CD14-positive monocyte (primary cell): Measurements from ENCODE around the gene RFX2. TPM values are rescaled to one million over a fixed set of nuclear protein-coding genes. Genes with fewer than 3 reads are reported as not detected.

ENCODE experiments used
- DNase-seq, 3 donors: peaks; one replicate each; pipeline ENCODE4 v3.0.0-alpha.2; 2011 to 2022
- H2AFZ ChIP-seq: 2 replicates; pipeline ENCODE4 v1.6.0; 2012; ENCODE audit warnings: mild to moderate bottlenecking, low read depth, low read length, inconsistent platforms; ENCODE audit not compliant: insufficient read depth, poor library complexity, severe bottlenecking
- H3K27ac ChIP-seq, 2 donors: 1 replicate in 1 of 2; 2 replicates in 1 of 2; pipeline ENCODE4 v1.5.1; 2012 to 2013; ENCODE audit warnings: low read length in 2 of 2, control low read depth in 1 of 2, inconsistent platforms in 1 of 2, low read depth in 1 of 2, mild to moderate bottlenecking in 1 of 2
- H3K27me3 ChIP-seq, 2 donors: one replicate each; pipeline versions ENCODE4 v1.6.0 to v1.6.1; 2011 to 2013; ENCODE audit warnings: low read length in 2 of 2; ENCODE audit not compliant: control insufficient read depth in 2 of 2, insufficient read depth in 2 of 2
- H3K36me3 ChIP-seq, 2 donors: replicated peaks in 1 of 2; 1 replicate in 1 of 2; 2 replicates in 1 of 2; pipeline versions ENCODE4 v1.5.1 to v1.6.1; 2012 to 2013; ENCODE audit warnings: low read length in 2 of 2, control low read depth in 1 of 2, inconsistent platforms in 1 of 2, mild to moderate bottlenecking in 1 of 2; ENCODE audit not compliant: insufficient read depth in 2 of 2, control insufficient read depth in 1 of 2
- H3K4me1 ChIP-seq, 2 donors: 1 replicate in 1 of 2; 2 replicates in 1 of 2; pipeline versions ENCODE4 v1.5.1 to v1.6.1; 2012 to 2013; ENCODE audit warnings: low read length in 2 of 2, control low read depth in 1 of 2, inconsistent platforms in 1 of 2, mild to moderate bottlenecking in 1 of 2, moderate library complexity in 1 of 2; ENCODE audit not compliant: insufficient read depth in 2 of 2, control insufficient read depth in 1 of 2
- H3K4me2 ChIP-seq: replicated peaks from 2 replicates; pipeline ENCODE3; 2012; ENCODE audit warnings: low read length, moderate library complexity, mild to moderate bottlenecking; ENCODE audit not compliant: poor library complexity, severe bottlenecking; ENCODE audit errors: extremely low read depth
- H3K4me3 ChIP-seq, 3 experiments: fragments of 200-600 bp in 1 of 3; sonication (generic) in 1 of 3; replicated peaks in 1 of 3; 1 replicate in 2 of 3; 2 replicates in 1 of 3; pipeline ENCODE4 v1.5.1; 2011 to 2013; ENCODE audit warnings: low read length in 3 of 3, mild to moderate bottlenecking in 3 of 3, control low read depth in 2 of 3, low read depth in 2 of 3, inconsistent platforms in 1 of 3, moderate library complexity in 1 of 3
- H3K79me2 ChIP-seq: 2 replicates; pipeline ENCODE4 v1.6.0; 2012; ENCODE audit warnings: mild to moderate bottlenecking, control low read depth, inconsistent platforms, low read length, moderate library complexity; ENCODE audit not compliant: insufficient read depth
- H3K9ac ChIP-seq: 2 replicates; pipeline ENCODE4 v1.6.0; 2017; ENCODE audit warnings: low read length, mild to moderate bottlenecking; ENCODE audit not compliant: insufficient read depth, poor library complexity, severe bottlenecking
- H3K9me3 ChIP-seq, 2 donors: replicated peaks in 1 of 2; 1 replicate in 1 of 2; 2 replicates in 1 of 2; pipeline versions ENCODE4 v1.5.1 to v1.6.1; 2012 to 2013; ENCODE audit warnings: low read length in 2 of 2, control low read depth in 1 of 2; ENCODE audit not compliant: control insufficient read depth in 1 of 2, insufficient read depth in 1 of 2
- H4K20me1 ChIP-seq: 2 replicates; pipeline ENCODE4 v1.6.0; 2012; ENCODE audit warnings: mild to moderate bottlenecking, low read length, control low read depth, moderate library complexity; ENCODE audit not compliant: insufficient read depth
- H3K27ac Mint-ChIP-seq, 7 donors: one replicate each; pipeline ENCODE4 v1.8.0; 2020; ENCODE audit warnings: mild to moderate bottlenecking in 7 of 7, mixed read lengths in 7 of 7, moderate library complexity in 6 of 7, inconsistent platforms in 2 of 7
- H3K27me3 Mint-ChIP-seq, 3 donors: one replicate each; pipeline ENCODE4 v1.8.0; 2021 to 2022; ENCODE audit warnings: low read depth in 3 of 3, mild to moderate bottlenecking in 3 of 3, mixed read lengths in 3 of 3, moderate library complexity in 3 of 3, inconsistent platforms in 1 of 3
- H3K36me3 Mint-ChIP-seq, 2 donors: one replicate each; pipeline ENCODE4 v1.8.0; 2020; ENCODE audit warnings: mixed read lengths in 2 of 2, inconsistent platforms in 1 of 2, mild to moderate bottlenecking in 1 of 2
- H3K4me1 Mint-ChIP-seq: one replicate; pipeline ENCODE4 v1.8.0; 2020; ENCODE audit warnings: mild to moderate bottlenecking, mixed read lengths
- H3K4me3 Mint-ChIP-seq, 2 donors: one replicate each; pipeline ENCODE4 v1.8.0; 2020; ENCODE audit warnings: mild to moderate bottlenecking in 2 of 2, mixed read lengths in 2 of 2, moderate library complexity in 1 of 2
- H3K9me3 Mint-ChIP-seq, 7 donors: one replicate each; pipeline ENCODE4 v1.8.0; 2020 to 2022; ENCODE audit warnings: mixed read lengths in 7 of 7, mild to moderate bottlenecking in 6 of 7, moderate library complexity in 6 of 7, inconsistent platforms in 2 of 7
- WGBS: methylation state at CpG from one replicate; pipeline ENCODE4 v1.1.5; 2013; ENCODE audit warnings: missing lambda C conversion rate; ENCODE audit not compliant: insufficient coverage; 5-methylcytosine and 5-hydroxymethylcytosine counted together
- intact Hi-C, 2 donors: fragments of 100-400 bp; cut with micrococcal nuclease; formaldehyde crosslinking; loops; one replicate each; pipeline versions ENCODE4 v1.15.0 to v1.15.1; 2023
- polyA plus RNA-seq, 3 donors: library from polyadenylated mRNA; depleted of rRNA in 1 of 3; unstranded in 2 of 3; stranded (reverse) in 1 of 3; fragments of 300-500 nt in 2 of 3; fragments of >200 nt in 1 of 3; fragmentation: Illumina TruSeq in 2 of 3; gene quantifications; 1 replicate in 2 of 3; 2 replicates in 1 of 3; pipeline ENCODE4 v1.2.3, GENCODE V29; 2012 to 2021
- TF ChIP-seq, protein P1 (sequence below): fragments of 200-600 bp; IDR thresholded peaks from one replicate; pipeline ENCODE4 v1.8.0; 2022; ENCODE audit warnings: antibody characterized with exemption, mild to moderate bottlenecking

RFX2 gene
- polyA plus RNA-seq, 3 donors = 5.7 to 12.9 (median 8.7) TPM

DNA sequence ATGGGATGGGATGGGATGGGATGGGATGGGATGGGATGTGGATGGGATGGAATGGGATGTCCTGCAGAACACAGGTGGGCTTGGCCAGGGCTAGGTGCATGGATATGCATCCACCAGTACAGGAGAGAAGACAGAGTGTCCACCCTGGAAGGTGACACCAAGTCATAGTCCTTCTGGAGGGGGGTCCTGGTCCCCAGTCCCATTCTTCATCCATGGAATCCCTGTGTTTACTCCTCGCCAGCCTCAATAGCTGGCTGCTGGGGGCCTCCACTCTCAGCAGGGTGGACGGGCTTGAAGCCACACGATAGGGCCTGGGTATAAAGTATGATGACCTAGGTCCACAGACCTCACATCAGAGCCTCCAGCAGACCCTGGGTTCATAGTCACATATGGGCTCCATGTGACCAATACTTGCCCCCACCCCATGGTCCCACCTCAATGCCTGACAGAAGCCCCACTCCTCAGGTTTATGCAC is 40.1 kb downstream of the RFX2 start:
- H3K27me3 Mint-ChIP-seq = peaks cover 0 to 10% (median 0%) of the 10 kb centered on the region in 3 donors
- 80% methylated on average over 1 of the region's 3 CpGs for WGBS
- H3K9me3 Mint-ChIP-seq = peaks cover 0 to 4% (median 0%) of the 10 kb centered on the region in 7 donors
- no peak overlapping the region for H3K9ac ChIP-seq
- H3K79me2 ChIP-seq = no peaks in the 10 kb centered on the region
- TF ChIP-seq, protein P1, sequence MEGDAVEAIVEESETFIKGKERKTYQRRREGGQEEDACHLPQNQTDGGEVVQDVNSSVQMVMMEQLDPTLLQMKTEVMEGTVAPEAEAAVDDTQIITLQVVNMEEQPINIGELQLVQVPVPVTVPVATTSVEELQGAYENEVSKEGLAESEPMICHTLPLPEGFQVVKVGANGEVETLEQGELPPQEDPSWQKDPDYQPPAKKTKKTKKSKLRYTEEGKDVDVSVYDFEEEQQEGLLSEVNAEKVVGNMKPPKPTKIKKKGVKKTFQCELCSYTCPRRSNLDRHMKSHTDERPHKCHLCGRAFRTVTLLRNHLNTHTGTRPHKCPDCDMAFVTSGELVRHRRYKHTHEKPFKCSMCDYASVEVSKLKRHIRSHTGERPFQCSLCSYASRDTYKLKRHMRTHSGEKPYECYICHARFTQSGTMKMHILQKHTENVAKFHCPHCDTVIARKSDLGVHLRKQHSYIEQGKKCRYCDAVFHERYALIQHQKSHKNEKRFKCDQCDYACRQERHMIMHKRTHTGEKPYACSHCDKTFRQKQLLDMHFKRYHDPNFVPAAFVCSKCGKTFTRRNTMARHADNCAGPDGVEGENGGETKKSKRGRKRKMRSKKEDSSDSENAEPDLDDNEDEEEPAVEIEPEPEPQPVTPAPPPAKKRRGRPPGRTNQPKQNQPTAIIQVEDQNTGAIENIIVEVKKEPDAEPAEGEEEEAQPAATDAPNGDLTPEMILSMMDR = no peak
- no peaks in the 10 kb centered on the region for H3K36me3 ChIP-seq
- no peak overlapping the region for H3K4me2 ChIP-seq
- no peaks in the 10 kb centered on the region for H3K9me3 ChIP-seq
- intact Hi-C loops = loop anchor here in 1 of 2 donors (2.0 to 5.0 kb wide), 2 partner anchors 15 to 37 kb away; no protein-coding TSS in a partner anchor
- no peak overlapping the region for H3K27ac ChIP-seq
- no peak for DNase-seq
- H3K36me3 Mint-ChIP-seq = peaks cover 14 to 19% of the 10 kb centered on the region in 2 donors
- H3K4me3 Mint-ChIP-seq = no peak overlapping the region
- peak overlapping the region in 1 of 7 donors; percentile 75 for H3K27ac Mint-ChIP-seq
- H4K20me1 ChIP-seq = no peaks in the 10 kb centered on the region
- H3K4me1 Mint-ChIP-seq = peaks cover 58% of the 10 kb centered on the region
- H3K27me3 ChIP-seq = no peaks in the 10 kb centered on the region
- no peak overlapping the region for H2AFZ ChIP-seq
- peaks cover 43 to 49% of the 10 kb centered on the region in 2 donors for H3K4me1 ChIP-seq
- no peak overlapping the region for H3K4me3 ChIP-seq

DNA sequence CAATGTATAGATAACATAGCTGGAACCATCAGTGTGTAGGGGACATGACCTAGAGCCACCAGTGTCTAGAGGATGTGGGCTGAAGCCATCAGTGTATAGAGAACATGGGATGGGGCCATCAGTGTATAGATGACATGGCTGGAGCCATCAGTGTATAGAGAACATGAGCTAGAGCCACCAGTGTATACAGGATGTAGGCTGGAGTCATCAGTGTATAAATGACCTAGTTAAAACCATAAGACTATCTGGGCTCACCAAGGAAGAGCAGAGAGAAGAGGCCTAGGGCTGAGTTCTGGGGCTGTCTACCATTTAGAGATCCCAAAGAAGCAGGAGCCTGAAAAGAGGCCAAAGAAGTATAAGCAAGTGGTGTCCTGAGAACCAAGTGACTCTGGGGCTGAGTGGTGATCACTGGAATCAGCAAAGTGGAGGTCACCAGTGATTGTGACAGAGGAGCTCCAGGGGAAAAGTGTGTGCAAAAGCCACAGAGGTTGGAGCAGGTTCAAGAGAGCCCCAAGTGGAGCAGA is 41.0 kb downstream of the RFX2 start:
- Histone ChIP-seq H3K9me3 (no peaks in the 10 kb centered on the region), H3K27me3 (no peaks in the 10 kb centered on the region), H3K4me3 (no peak overlapping the region), H3K36me3 (no peaks in the 10 kb centered on the region), H3K4me2 (no peak overlapping the region), H3K4me1 (peaks cover 52 to 55% of the 10 kb centered on the region in 2 donors), H4K20me1 (no peaks in the 10 kb centered on the region), H3K79me2 (no peaks in the 10 kb centered on the region), H3K9ac (no peak overlapping the region), H2AFZ (no peak overlapping the region), H3K27ac (no peak overlapping the region)
- TF ChIP-seq, protein P1 = no peak
- Mint-ChIP-seq H3K4me1 (peaks cover 66% of the 10 kb centered on the region), H3K4me3 (no peak overlapping the region), H3K27ac (peak overlapping the region; percentile 8 to 99 (median 79)), H3K27me3 (peaks cover 0 to 14% (median 0%) of the 10 kb centered on the region in 3 donors), H3K9me3 (peaks cover 0 to 4% (median 0%) of the 10 kb centered on the region in 7 donors), H3K36me3 (peaks cover 14 to 23% of the 10 kb centered on the region in 2 donors)
- DNase-seq = no peak
- intact Hi-C loops = loop anchor here (2.0 to 5.0 kb wide), 2 partner anchors 15 to 38 kb away; no protein-coding TSS in a partner anchor
